Neural progenitor cell (in vitro differentiated cells): ENCODE measurements around the gene TNN.

Experiments used
- CTCF ChIP-seq: fragments of 200-600 bp; sonication (generic); IDR thresholded peaks from 2 replicates; pipeline ENCODE4 v1.5.1; 2017; ENCODE audit warnings: antibody characterized with exemption, mild to moderate bottlenecking
- EZH2phosphoT487 ChIP-seq: fragments of 200-600 bp; sonication (generic); IDR thresholded peaks from 2 replicates; pipeline ENCODE4 v1.6.1; 2017; ENCODE audit warnings: antibody characterized with exemption

- TF ChIP-seq CTCF = no peak
- TF ChIP-seq EZH2phosphoT487 = no peak
Observed at GRCh38 chr1:175050992-175051391, 16.6 kb upstream of the TNN start.
